ENCODE data around the gene PPIH. TPM values are rescaled to one million over a fixed set of nuclear protein-coding genes. Genes with fewer than 3 reads are reported as not detected.
A peak's percentile ranks its signal among the peaks of the same experiment; 100 is the strongest.
"Not testable (repeated sequence)": the region's sequence is repeated elsewhere in the genome, so short reads cannot be mapped to it uniquely, and the experiment has no call there.

The PPIH gene
- 10 to 100 TPM; 45.2 to 57.3 (median 55.3) TPM for polyA plus RNA-seq (ENCODE audit: insufficient read length in 4 of 4)

GRCh38 chr1:42657981-42658876 is at the start of gene PPIH:
Gene PPIH, plus strand, starts transcription at chr1:42658423. Its CDS starts 24 bp downstream, at chr1:42658447.
- DNase-seq (ENCODE audit: low read depth in 4 of 4, low spot score in 3 of 4), result peak; percentile 78 to 90 (median 86)

DNA sequence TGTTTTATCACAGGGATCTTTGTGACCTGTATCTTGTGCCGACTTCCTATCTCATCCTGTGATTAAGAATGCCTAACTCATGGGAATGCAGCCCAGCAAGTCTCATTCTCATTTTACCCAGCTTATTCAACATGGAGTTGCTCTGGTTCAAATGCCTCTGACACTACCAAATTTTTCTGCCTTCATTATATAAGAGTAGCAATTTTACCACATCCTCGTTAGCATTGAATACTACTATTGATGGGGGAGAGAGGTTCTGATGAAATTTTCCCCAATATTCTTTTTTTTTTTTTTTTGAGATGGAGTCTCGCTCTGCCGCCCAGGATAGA is 44.5 kb upstream of the PPIH start:
- DNase-seq (ENCODE audit: low read depth in 4 of 4, low spot score in 3 of 4), result no peak

GRCh38 chr1:42618866-42619265 is 39.4 kb upstream of the PPIH start:
- no peak for DNase-seq (ENCODE audit: low read depth in 4 of 4, low spot score in 3 of 4)

DNA sequence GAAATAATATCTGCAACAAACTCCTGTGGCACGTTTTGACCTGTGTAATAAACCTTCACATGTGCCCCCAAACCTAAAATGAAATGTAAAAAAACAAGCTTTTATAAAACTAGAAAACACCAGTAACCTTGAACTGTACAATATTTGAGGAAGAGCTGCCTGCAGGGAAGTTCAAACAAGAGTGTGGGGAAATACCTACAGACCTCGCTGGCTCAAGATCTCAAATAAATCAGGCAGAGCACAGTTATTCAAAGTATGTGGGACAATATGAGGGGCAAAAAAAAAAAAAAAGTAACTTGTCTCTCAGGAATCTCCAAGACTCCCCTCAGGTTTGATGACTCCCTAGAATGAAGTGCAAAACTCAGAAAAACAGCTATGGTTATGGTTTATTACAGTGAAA is 37.9 kb upstream of the PPIH start:
- DNase-seq (ENCODE audit: low read depth in 4 of 4, low spot score in 3 of 4), result no peak

DNA sequence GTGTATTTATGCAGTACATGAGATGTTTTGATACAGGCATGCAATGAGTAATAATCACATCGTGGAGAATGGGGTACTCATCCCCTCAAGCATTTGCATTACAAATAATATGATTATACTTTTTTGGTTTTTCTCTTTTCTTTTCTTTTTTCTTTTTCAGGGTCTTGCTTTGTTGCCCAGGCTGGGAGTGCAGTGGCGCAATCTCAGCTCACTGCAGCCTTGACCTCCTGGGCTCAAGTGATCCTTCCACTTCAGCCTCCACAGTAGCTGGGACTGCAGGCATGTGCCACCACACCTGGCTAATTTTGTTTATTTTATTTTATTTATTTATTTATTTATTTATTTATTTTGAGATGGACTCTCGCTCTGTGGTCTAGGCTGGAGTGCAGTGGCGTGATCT is 37.0 kb upstream of the PPIH start:
- DNase-seq (ENCODE audit: low read depth in 4 of 4, low spot score in 3 of 4), result not testable (repeated sequence)

- not testable (repeated sequence) for DNase-seq (ENCODE audit: low read depth in 4 of 4, low spot score in 3 of 4)
Measured at GRCh38 chr1:42627205-42627604, 31.0 kb upstream of the PPIH start.

DNA sequence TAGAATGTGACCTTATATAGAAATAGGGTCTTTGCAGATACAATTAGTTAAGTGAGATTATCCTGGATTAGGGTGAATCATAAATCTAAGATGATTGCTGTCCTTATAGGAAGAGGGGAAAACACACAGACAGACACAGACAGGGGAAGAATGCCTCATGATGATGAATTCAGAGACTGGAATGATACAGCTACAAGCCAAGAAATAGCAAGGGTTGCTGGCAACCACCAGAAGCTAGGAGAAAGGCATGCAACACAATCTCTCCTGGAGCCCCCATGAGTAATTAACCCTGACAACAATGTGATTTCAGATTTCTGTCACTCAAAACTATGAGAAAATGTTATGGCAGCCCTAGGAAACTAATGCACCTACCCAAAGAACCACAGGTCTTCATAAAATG is 19.1 kb upstream of the PPIH start:
- DNase-seq (ENCODE audit: low read depth in 4 of 4, low spot score in 3 of 4), result no peak

DNA sequence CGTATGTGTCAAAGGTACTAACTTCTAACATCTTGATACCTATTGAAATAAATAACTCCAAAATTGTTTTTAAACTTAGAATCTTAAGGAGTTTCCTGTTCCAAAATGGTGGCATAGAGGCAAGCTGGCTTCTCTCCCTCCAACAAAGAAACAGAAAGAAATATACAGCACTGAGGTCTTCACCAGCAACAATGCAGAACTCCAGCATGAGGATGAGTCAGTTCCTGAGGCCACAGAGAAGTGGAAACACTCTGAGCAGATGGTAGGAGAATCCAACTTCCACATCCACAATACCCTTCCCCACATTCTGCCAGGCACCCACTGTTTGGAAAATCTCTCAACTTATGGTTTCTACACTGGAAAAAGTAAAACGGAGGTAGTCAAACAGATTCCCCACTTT is 12.2 kb upstream of the PPIH start:
- DNase-seq (ENCODE audit: low read depth in 4 of 4, low spot score in 3 of 4), result no peak

GRCh38 chr1:42657201-42657600 is 1.0 kb upstream of the PPIH start:
- DNase-seq (ENCODE audit: low read depth in 4 of 4, low spot score in 3 of 4), result no peak

DNA sequence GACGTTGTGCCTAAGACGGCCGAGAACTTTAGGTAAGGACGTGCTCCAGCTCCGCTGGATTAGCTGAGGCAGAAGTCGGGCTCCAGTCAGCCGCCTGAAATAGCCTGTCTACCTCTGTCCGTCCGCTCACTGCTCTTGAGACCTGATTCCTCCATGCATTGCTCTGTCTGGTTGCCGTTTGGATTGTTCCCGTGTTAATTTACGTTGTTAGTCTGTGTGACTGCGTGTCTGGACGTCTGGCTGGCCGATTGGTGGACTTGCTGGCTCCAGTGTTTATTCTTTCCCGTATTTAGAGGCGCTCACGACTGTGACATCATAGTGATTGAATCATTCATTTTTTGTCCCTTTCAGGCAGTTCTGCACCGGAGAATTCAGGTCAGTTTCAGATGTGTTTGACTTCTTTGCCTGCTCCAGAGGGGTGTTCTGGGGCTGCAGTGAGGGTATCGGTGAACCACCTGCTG is 684 bp downstream of the PPIH start:
- DNase-seq (ENCODE audit: low read depth in 4 of 4, low spot score in 3 of 4), result no peak

GRCh38 chr1:42660907-42661500 is 2.8 kb downstream of the PPIH start:
- DNase-seq (ENCODE audit: low read depth in 4 of 4, low spot score in 3 of 4), result no peak

- no peak for DNase-seq (ENCODE audit: low read depth in 4 of 4, low spot score in 3 of 4)
Measured at GRCh38 chr1:42669936-42670335, 11.7 kb downstream of the PPIH start.

DNA sequence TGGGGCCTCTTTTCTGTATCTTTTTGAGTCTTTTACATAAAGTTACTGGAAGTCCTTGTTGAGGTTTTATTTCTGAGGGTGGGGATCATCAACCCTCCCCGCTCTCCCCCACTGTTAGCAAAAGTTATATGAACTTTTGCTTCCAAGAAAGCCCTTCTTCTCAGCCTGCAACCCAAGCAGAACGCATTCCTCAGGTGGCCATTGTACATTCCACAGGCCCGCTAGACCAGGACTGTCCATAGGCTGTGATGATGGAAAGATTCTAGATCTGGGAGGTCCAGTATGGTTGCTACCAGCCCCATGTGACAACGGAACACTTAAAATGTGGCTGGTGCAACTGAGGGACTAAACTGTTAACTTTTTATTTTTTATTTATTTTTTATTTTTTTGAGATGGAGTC is 12.2 kb downstream of the PPIH start:
- DNase-seq (ENCODE audit: low read depth in 4 of 4, low spot score in 3 of 4), result no peak

DNA sequence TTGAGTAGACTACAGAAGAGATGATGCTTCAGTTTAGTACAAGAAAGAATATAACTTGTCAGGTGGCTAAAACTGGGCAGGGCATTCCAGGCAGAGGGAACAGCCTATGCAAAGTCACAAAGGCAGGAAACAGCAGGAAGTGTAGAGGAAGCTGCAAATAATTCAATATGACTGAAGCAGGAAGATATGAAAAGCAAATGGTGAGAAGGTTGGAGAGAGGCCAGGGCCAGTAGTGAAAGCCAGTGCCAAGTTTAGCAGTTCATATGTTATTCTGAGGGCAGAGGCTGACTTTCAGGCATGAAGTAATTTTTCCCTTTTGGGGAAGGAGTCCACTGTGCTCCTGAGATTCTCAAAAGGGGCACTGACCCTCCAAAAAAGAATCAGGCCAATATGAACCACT is 16.0 kb downstream of the PPIH start:
- no peak for DNase-seq (ENCODE audit: low read depth in 4 of 4, low spot score in 3 of 4)

GRCh38 chr1:42674682-42675081 is 16.5 kb downstream of the PPIH start:
- DNase-seq (ENCODE audit: low read depth in 4 of 4, low spot score in 3 of 4), result no peak

GRCh38 chr1:42675467-42675866 is 17.2 kb downstream of the PPIH start:
- DNase-seq (ENCODE audit: low read depth in 4 of 4, low spot score in 3 of 4), result no peak

DNA sequence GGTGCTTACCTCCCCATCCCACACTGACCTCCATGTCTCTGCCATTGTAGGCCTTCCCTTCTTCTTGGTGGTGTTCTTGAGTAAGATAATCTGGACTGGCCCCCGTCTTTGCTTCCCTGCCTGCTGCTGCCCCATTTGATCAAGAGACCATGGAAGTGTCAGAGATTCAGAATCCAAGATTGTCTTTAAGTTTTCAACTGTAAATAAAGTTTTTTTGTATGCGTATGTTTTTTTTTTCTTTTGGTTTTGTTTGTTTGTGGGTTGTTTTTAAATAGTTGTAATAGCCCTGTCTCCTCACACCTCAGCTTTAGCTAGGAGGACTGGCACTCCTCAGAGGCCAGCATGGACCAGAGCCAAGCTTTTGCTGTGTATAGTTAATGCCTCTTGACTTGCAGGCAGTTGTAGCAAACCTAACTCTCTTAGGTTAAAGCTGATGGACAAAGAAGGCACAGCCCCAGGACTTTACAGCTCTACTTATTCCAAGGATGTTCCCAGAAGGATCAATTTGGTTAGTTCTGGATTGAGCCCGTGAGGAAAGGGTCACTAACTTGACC is 18.4 kb downstream of the PPIH start:
- no peak for DNase-seq (ENCODE audit: low read depth in 4 of 4, low spot score in 3 of 4)

DNA sequence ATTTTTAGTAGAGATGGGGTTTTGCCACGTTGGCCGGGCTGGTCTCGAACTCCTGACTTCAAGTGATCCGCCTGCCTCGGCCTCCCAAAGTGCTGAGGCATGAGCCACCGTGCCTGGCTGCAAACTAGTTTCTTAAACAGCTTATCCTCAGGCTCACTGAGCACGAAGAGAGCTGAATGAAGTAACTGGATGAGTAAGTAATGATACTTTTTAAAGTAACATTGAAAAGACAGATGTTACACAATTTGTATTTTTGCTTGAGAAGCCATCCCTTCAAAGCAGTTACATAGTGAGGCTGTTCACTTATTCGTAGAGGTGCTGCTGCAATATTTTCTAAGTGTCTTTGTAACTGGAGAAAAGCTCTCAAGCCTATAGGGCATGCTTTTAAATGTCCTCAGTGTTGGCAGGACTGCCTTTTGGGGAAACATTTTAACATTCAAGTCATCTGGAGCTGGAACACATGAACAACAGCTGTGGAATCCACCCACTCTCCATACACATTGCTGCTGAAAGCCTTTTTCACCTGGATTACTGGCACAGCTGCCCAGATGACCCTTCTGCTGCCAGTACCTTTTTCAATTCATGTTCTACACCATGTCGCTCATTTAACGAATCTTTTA is 21.3 kb downstream of the PPIH start:
- DNase-seq (ENCODE audit: low read depth in 4 of 4, low spot score in 3 of 4), result no peak

GRCh38 chr1:42680055-42680454 is 21.8 kb downstream of the PPIH start:
- DNase-seq (ENCODE audit: low read depth in 4 of 4, low spot score in 3 of 4), result no peak

GRCh38 chr1:42680921-42681683 is 22.9 kb downstream of the PPIH start:
- DNase-seq (ENCODE audit: low read depth in 4 of 4, low spot score in 3 of 4), result no peak

Data from left renal pelvis (tissue), 4 donors.